Kidney tubule cell (primary cell): ENCODE measurements around the gene RFX8.
"Not testable (repeated sequence)": the region's sequence is repeated elsewhere in the genome, so short reads cannot be mapped to it uniquely, and the experiment has no call there.

ENCODE experiments used
- DNase-seq: peaks from one replicate; pipeline ENCODE4 v3.0.0-alpha.2; 2018; ENCODE audit warnings: low spot score

Gene RFX8

GRCh38 chr2:101440127-101440738, 34.7 kb downstream of the RFX8 start:
- DNase-seq = no peak

DNA sequence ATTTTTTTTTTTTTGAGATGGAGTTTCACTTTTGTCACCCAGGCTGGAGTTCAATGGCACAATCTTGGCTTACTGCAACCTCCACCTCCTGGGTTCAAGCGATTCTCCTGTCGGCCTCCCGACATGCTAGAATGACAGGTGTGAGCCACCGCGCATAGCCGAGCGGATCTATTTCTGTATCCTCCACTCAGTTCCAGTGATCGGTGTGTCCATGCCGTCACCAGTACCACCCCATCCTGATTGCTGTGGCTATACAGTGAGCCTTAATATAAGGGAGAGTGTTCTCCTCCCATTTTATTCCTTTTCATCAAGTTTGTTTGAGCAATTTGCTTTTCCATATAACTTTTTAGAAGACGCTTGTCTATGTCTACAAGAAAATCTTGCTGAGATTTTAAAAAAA, 35.2 kb downstream of the RFX8 start:
- DNase-seq = no peak

DNA sequence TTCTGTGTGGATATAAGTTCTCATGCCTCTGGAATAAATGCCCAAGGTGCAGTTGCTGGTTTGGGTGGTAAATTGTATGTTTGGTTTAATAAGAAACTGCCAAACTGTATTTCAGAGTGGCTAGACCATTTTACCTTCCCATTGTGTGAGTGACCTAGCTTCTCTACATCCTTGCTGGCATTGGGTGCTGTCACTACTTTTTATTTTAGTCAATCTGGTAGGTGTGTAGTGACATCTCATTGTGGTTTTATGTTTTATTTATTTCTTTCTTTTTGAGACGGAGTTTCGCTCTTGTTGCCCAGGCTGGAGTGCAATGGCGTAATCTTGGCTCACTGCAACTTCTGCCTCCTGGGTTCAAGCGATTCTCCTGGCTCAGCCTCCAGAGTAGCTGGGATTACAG, 36.4 kb downstream of the RFX8 start:
- not testable (repeated sequence) for DNase-seq

- DNase-seq = no peak
Observed at GRCh38 chr2:101435001-101435862, 39.7 kb downstream of the RFX8 start.

GRCh38 chr2:101433465-101433864, 41.4 kb downstream of the RFX8 start:
- no peak for DNase-seq

- DNase-seq = no peak
Observed at GRCh38 chr2:101432411-101433181, 42.3 kb downstream of the RFX8 start.

- no peak for DNase-seq
Observed at GRCh38 chr2:101431486-101431885, 43.4 kb downstream of the RFX8 start.

DNA sequence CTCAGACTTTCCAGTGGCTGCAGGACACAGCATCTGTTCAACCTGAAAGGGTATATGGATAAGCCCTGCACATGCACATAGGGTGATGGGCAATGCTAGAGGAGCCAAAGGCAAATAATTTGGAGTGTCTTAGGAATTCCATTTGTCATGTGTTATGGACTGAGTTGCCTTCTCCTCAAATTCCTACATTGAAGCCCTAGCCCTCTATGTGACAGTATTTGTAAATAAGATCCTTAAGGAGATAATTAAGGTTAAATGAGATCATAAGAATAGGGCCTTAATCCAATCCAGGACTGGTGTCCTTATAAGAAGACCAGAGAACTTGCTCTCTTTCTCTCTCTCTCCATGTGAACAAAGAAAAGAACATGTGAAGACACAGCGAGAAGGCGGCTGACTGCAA, 44.8 kb downstream of the RFX8 start:
- no peak for DNase-seq

- DNase-seq = no peak
Observed at GRCh38 chr2:101429453-101429852, 45.5 kb downstream of the RFX8 start.

DNA sequence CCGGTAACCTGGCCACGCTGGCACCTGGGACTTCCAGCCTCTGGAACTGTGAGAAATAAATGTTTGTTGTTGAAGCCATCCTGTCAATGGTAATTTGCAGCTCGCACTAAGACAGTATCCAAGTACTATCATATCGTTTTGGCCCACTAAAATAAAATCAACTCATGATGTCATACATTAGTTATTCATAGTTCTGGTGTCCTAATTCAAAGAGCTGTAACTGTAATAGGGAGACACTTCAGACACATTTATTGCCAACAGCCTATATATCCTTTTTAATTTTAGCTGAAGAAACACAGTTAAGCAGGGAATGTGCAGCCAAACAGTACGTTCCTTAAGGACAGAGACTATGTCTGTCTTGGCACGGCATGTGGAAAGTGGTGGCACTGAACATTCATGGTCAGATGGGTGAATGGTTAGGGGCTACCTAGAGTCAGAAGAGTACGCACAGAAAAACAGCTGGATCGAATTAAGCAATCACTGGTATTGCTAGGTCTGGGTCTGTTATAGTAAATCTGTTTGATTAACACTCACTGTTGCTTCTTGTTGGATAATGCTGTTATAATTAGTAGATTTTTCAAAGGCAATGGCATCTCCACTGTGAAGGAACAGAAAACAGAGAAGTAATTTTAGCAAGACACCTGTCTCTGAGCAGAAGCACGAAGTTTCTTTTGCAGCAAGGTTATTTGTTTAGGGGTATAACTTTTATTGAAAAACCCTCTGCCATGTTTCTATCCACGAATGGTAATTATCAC, 46.3 kb downstream of the RFX8 start:
- no peak for DNase-seq

DNA sequence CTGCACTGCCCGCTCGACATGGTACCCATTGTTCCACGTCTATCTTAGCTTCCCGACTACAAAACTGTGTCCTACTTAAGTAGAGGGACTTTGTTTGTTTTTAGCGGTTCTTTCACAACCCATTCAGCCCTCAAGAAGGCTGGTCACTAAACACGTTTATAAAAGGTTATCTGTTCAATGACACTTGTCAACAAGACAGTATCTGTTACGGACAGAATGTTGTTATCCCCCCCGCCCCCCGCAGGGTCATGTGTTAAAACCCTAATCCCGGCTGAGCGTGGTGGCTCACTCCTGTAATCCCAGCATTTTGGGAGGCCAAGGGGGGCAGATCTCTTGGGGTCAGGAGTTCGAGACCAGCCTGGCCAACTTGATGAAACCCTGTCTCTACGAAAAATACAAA, 47.2 kb downstream of the RFX8 start:
- DNase-seq = no peak

DNA sequence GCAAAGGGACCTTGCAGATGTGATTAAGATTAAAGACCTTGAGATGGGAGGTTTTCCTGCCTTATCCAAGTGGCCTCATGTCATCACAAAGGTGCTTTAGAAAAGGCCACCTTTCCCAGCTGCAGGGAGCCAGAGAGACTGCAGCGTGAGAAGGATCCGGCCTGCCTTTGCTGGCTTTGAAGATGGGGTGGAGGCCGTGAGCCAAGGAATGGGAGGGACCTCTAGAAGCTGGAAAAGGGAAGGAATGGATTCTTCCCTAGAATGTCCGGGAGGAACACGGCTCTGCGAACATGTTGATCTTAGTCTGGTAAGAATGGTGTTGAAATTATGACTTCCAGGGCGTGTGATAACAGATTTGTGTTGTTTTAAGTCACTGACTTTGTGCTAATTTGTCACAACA, 47.7 kb downstream of the RFX8 start:
- no peak for DNase-seq

DNA sequence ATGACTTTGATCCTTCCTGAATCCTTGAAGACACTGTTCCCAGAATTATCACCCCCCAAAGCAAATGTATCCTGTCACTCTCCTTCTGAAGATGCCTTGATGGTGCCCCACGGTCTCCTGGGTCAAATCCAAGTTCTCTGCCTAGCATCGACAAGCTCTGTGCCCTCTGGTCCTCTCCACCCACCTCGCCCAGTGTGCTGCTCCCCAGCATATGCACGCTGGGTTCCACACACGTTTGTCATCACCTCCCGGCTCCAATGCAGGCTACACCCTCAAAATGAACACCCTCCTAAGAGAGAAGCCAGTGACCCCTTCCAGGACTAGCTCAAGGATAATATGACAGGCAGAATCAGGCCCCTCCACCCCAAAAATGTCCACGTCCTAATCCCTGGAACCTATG, 48.1 kb downstream of the RFX8 start:
- DNase-seq = no peak

GRCh38 chr2:101420623-101421022, 54.3 kb downstream of the RFX8 start:
- DNase-seq = no peak

DNA sequence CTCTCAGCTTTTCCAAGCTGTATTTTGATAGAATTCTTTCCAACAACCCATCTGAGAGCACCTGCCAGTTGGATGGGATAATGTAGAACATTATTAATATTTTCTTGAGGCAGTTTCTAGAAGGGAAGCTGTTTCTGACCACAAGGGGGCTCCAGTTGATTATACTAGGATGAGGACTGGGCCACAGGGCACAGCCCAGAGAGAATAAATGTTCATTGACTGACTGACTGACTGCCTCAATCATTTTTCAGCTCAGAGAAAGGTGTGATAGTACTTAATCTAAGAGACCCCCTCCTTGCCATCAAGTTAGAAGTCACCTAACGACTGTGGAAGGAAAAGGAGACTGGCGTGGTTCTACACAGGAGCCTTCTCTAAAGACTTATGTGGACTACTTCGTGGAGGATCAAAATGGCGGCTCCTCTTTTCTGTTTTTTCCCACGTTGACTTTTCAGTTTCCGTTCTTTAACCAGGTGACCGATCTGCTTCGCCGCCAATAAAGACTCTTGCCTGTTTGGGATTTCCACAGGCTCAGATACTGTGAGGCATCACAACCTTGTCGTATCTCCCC, 55.7 kb downstream of the RFX8 start:
- DNase-seq = peak; percentile 66

- no peak for DNase-seq
Observed at GRCh38 chr2:101418460-101419095, 56.3 kb downstream of the RFX8 start.

GRCh38 chr2:101416609-101417008, 58.3 kb downstream of the RFX8 start:
- DNase-seq = no peak

- DNase-seq = no peak
Observed at GRCh38 chr2:101415884-101416283, 59.0 kb downstream of the RFX8 start.

DNA sequence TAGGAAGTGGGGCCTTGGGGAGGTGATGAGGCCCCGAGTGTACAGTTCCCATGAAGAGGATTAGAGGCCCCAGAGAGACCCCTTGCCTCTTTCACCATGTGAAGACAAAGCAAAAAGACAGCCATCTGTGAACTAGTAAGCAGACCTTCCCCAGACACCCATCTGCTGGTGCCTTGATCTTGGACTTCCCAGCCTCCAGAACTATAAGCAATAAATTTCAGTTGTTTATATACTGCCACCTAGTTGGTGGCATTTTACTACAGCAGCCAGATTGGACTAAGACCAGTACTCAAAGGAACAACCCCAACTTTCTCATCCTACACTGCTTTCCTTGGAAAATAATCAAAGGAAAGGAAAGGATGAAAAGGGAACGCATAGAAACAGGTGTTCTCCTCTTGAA, 59.7 kb downstream of the RFX8 start:
- no peak for DNase-seq

GRCh38 chr2:101412092-101412694, 62.7 kb downstream of the RFX8 start:
- no peak for DNase-seq

DNA sequence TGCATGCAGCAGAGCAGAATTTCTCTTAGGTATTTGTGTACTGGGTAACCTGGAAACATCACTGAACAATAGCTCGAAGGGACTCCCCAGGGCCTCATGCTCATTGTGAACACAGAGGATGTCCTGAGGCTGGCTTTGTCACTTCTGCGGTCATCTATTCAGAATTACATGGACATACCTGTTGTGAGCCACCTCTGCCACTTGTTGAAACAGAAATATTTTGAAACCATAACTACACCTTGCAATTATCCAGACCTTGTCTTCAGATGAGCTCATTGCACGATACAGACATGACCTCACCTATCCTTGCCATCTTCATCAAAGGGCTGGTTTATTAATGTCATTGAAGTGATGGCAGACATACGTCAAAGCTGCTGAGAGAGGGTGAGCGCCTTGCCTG, 64.2 kb downstream of the RFX8 start:
- peak; percentile 52 for DNase-seq
